Measurements from ENCODE around the gene SLC49A3. TPM values are rescaled to one million over a fixed set of nuclear protein-coding genes. Genes with fewer than 3 reads are reported as not detected.
"Not testable (repeated sequence)": the region's sequence is repeated elsewhere in the genome, so short reads cannot be mapped to it uniquely, and the experiment has no call there.

Gene SLC49A3
- total and polyA plus RNA-seq, 2 of the 8 experiments (the other 6 are each of a cell fraction or from before 2014, with no cell fraction given) = 5.0 to 8.8 TPM

- not testable (repeated sequence) for FAIRE-seq; H4K5ac ChIP-seq (ENCODE audit: insufficient read length, low read depth, low read length)
- 82% methylated on average over 8 of the region's 11 CpGs; no CpG with 5 or more reads in 1 of the 2 experiments for WGBS, 2 experiments (ENCODE audit: extremely low coverage in 1 of 2, insufficient coverage in 1 of 2, insufficient read length in 1 of 2, insufficient replicate concordance in 2 of 2, low coverage in 1 of 2, low lambda C conversion rate in 2 of 2, missing lambda C conversion rate in 1 of 2)
Observed at GRCh38 chr4:669806-670559, 19.0 kb downstream of the SLC49A3 start.

More at GRCh38 chr4:669806-670559, 19.0 kb downstream of the SLC49A3 start:
- H3K56ac ChIP-seq (replicated peaks; ENCODE audit: insufficient read length, low read depth, low read length); H2AK5ac ChIP-seq (ENCODE audit: low read depth, low read length); H4K8ac ChIP-seq (ENCODE audit: extremely low read depth, insufficient read depth, low read length); H3K4me2 ChIP-seq (ENCODE audit: insufficient read depth in 1 of 2, low read depth in 2 of 2, low read length in 2 of 2); H3K27me3 ChIP-seq (replicated peaks in 1 of 4; ENCODE audit: control insufficient read depth in 3 of 4, extremely low read depth in 1 of 4, insufficient read depth in 3 of 4, low read length in 3 of 4); H3K27ac ChIP-seq (ENCODE audit: low read depth, low read length); H3K79me1 ChIP-seq (ENCODE audit: low read depth, low read length); H2AFZ ChIP-seq (ENCODE audit: low read length); H3K79me2 ChIP-seq (ENCODE audit: control insufficient read depth in 1 of 2, insufficient read depth in 2 of 2, low read length in 2 of 2); H3K18ac ChIP-seq (ENCODE audit: extremely low read depth, low read length); H4K20me1 ChIP-seq (replicated peaks in 1 of 2; ENCODE audit: control insufficient read depth in 1 of 2, insufficient read depth in 2 of 2, low read length in 2 of 2); H2BK120ac ChIP-seq (replicated peaks; ENCODE audit: low read depth, low read length); H3K4me3 ChIP-seq (ENCODE audit: extremely low read depth in 1 of 4, insufficient read depth in 2 of 4, low read depth in 3 of 4, low read length in 4 of 4); H3K14ac ChIP-seq (ENCODE audit: insufficient read length); H2BK12ac ChIP-seq (ENCODE audit: low read depth, low read length); H3K9ac ChIP-seq (replicated peaks in 1 of 4; ENCODE audit: extremely low read depth in 1 of 4, low read depth in 3 of 4, low read length in 3 of 4); H2BK20ac ChIP-seq (ENCODE audit: low read length); H3K4me1 ChIP-seq (replicated peaks in 1 of 4; ENCODE audit: control insufficient read depth in 3 of 4, insufficient read depth in 4 of 4, low read length in 3 of 4); H4K91ac ChIP-seq (replicated peaks; ENCODE audit: insufficient read length, low read length); H2BK15ac ChIP-seq (ENCODE audit: low read length); H3K9me3 ChIP-seq (ENCODE audit: insufficient read depth in 2 of 2, low read depth in 1 of 2, low read length in 1 of 2); DNase-seq (ENCODE audit: low read depth in 1 of 2, low spot score in 2 of 2); H2BK5ac ChIP-seq (ENCODE audit: low read depth, low read length); H3K4ac ChIP-seq (replicated peaks; ENCODE audit: insufficient read length, low read depth, low read length); H3K23ac ChIP-seq (ENCODE audit: insufficient read length): not testable (repeated sequence)
- ChIA-PET POLR2A (ENCODE audit: partially characterized antibody) (interaction anchor here (0.6 to 1.6 kb wide), 2 partner anchors 11 to 529 kb away, joined by 4 to 5 read pairs; no protein-coding TSS in a partner anchor), CTCF (ENCODE audit: partially characterized antibody) (interaction anchor here (1.1 kb wide), 1 partner anchor 52 kb away, joined by 3 read pairs; no protein-coding TSS in a partner anchor)
- peak in 1 of 2 experiments; percentile 41; a peak in 2 of 3 replicates for TF ChIP-seq POLR2A (IDR thresholded peaks at IDR 0.05; ENCODE audit: control extremely low read depth in 1 of 2, low read depth in 2 of 2, low read length in 2 of 2)
- peaks cover 11% of the 10 kb centered on the region; the same call in 1 of the 2 replicates for H3K23me2 ChIP-seq (ENCODE audit: low read depth, low read length)
- H3K36me3 ChIP-seq (ENCODE audit: control insufficient read depth in 2 of 4, insufficient read depth in 4 of 4, low read length in 3 of 4) = peaks cover 8 to 25% (median 13%) of the 10 kb centered on the region in 4 experiments

Data from H1 (cell line).